Erythroblast (primary cell): ENCODE measurements around the gene GALNT10.

Source experiments
- GATA1 ChIP-seq: IDR thresholded peaks from 2 replicates; pipeline ENCODE4 v1.6.1; 2011; ENCODE audit warnings: low read depth, mild to moderate bottlenecking, control low read depth, low read length, moderate library complexity
- POLR2A ChIP-seq: IDR thresholded peaks from 2 replicates; pipeline ENCODE4 v1.6.1; 2011; ENCODE audit warnings: mild to moderate bottlenecking, low read length

- TF ChIP-seq POLR2A (no peak), GATA1 (no peak)
Observed at GRCh38 chr5:154311362-154311761, 120.8 kb downstream of the GALNT10 start.
